Heart left ventricle (tissue), 16 donors: ENCODE results near the gene AQP6. TPM values are rescaled to one million over a fixed set of nuclear protein-coding genes. Genes with fewer than 3 reads are reported as not detected.
A peak's percentile ranks its signal among the peaks of the same experiment; 100 is the strongest.

Source experiments
- ATAC-seq, 4 donors: fragments of 200-7000 bp; cut with Tn5 transposase; one replicate each; pipeline ENCODE4 v1.9.1; 2020 to 2022; ENCODE audit warnings: moderate library complexity in 4 of 4, mild to moderate bottlenecking in 3 of 4, moderate number of reproducible peaks in 1 of 4
- DNase-seq, 5 donors: peaks; one replicate each; pipeline ENCODE4 v3.0.0-alpha.2; 2020
- H3K27ac ChIP-seq, 12 donors: fragments of 200-600 bp; sonication (generic) in 4 of 12; one replicate each; pipeline versions ENCODE4 v1.5.0 to v1.8.0; 2016 to 2022; ENCODE audit warnings: mild to moderate bottlenecking in 2 of 12
- H3K27me3 ChIP-seq, 9 donors: fragments of 200-600 bp; sonication (generic) in 2 of 9; one replicate each; pipeline versions ENCODE4 v1.5.1 to v1.8.0; 2016 to 2022; ENCODE audit warnings: mild to moderate bottlenecking in 3 of 9
- H3K36me3 ChIP-seq, 9 donors: fragments of 200-600 bp; sonication (generic) in 2 of 9; one replicate each; pipeline versions ENCODE4 v1.5.0 to v1.8.0; 2018 to 2022; ENCODE audit warnings: mild to moderate bottlenecking in 2 of 9
- H3K4me1 ChIP-seq, 12 donors: fragments of 200-600 bp; sonication (generic) in 4 of 12; one replicate each; pipeline versions ENCODE4 v1.5.0 to v1.8.0; 2016 to 2022; ENCODE audit warnings: mild to moderate bottlenecking in 3 of 12
- H3K4me3 ChIP-seq, 12 donors: fragments of 200-600 bp; sonication (generic) in 4 of 12; one replicate each; pipeline versions ENCODE4 v1.5.0 to v1.8.0; 2017 to 2022; ENCODE audit warnings: mild to moderate bottlenecking in 9 of 12, moderate library complexity in 4 of 12
- H3K9me3 ChIP-seq, 12 donors: fragments of 200-600 bp; sonication (generic) in 4 of 12; one replicate each; pipeline versions ENCODE4 v1.5.0 to v1.8.0; 2016 to 2022; ENCODE audit warnings: mild to moderate bottlenecking in 1 of 12
- CTCF ChIP-seq, 12 donors: fragments of 200-600 bp; sonication (generic) in 4 of 12; IDR thresholded peaks; one replicate each; pipeline versions ENCODE4 v1.5.0 to v1.8.0; 2018 to 2022; ENCODE audit warnings: antibody characterized with exemption in 12 of 12, mild to moderate bottlenecking in 5 of 12
- POLR2A ChIP-seq, 2 donors: fragments of 450-650 bp; IDR thresholded peaks; one replicate each; pipeline ENCODE4 v1.6.1; 2017; ENCODE audit warnings: antibody characterized with exemption in 2 of 2, mild to moderate bottlenecking in 2 of 2, moderate library complexity in 2 of 2
- WGBS, 4 donors: extraction: QIAGEN DNeasy Blood & Tissue Kit in 2 of 4; methylation state at CpG; one replicate each; pipeline versions ENCODE4 v1.1.5 to v1.1.7; 2013 to 2018; 5-methylcytosine and 5-hydroxymethylcytosine counted together
- intact Hi-C, 10 donors: fragments of 100-400 bp; cut with DNase I; formaldehyde crosslinking; loops; one replicate each; pipeline versions ENCODE4 v1.11.1 to v1.14.2; 2022
- polyA plus RNA-seq, 2 donors: library from polyadenylated mRNA; stranded (reverse); fragments of 200-250 nt; gene quantifications; one replicate each; pipeline ENCODE4 v1.2.3, GENCODE V29; 2013
- total RNA-seq, 9 donors: library from RNA; depleted of rRNA in 2 of 9; stranded (reverse); fragments of >200 nt in 2 of 9; fragmentation: NEBNext Ultra II Directional in 3 of 9; extraction: Animal tissue kit (Norgen Biotek cat#: 25700) in 3 of 9; gene quantifications; one replicate each; pipeline versions ENCODE4 v1.1.0 to v1.2.4, GENCODE V29; 2016 to 2023
- donor health status: ischemic (EF 13 %, LVEDD 7.1; RV severe dilation, severe dysfunction).
- donor health status: healthy with polysubstance abuse.
- donor health status: DM: no; HTN: yes; CAD: no.
- donor health status: DM: no; HTN: no; CAD: no.
- donor health status: ischemic (EF 25% LVEDD 6.9; RV normal size, moderate dysfunction).
- donor health status: ischemic (EF 25% LVEDD 5.7; RV mildly dilated, moderate dysfunction).
- donor health status: healthy.
- donor health status: DM: yes; HTN: yes; CAD: no.
- donor health status: ischemic (EF 35%, LVEDD 5.7; RV mildly dilated, moderate dysfunction).
- donor health status: nonischemic (EF 11% LVEDD 7.7; RV severe dilation, severe dysfunction).
- donor health status: DM: yes; HTN: yes; CAD: no.
- donor health status: PGD.
- donor health status: ischemic (EF 29% LVEDD 5.4; RV normal size, mild dysfunction).
- donor health status: nonischemic (EF 23%, LVEDD 6.1; RV moderate dilation, normal function).

Gene AQP6
- total and polyA plus RNA-seq, 11 donors = 0.04 TPM; not detected in 9

- TF ChIP-seq CTCF (IDR thresholded peaks at IDR 0.05) (no peak), POLR2A (IDR thresholded peaks at IDR 0.05) (no peak)
- intact Hi-C loops = loop anchor here in 2 of 10 donors (5.0 to 10.0 kb wide), 2 partner anchors 69 to 76 kb away; no protein-coding TSS in a partner anchor
Observed at GRCh38 chr12:49943625-49943960, 29.2 kb upstream of the AQP6 start.

GRCh38 chr12:49944046-49944445 lies 28.7 kb upstream of the AQP6 start:
- DNase-seq (no peak), ATAC-seq (no peak)
- Histone ChIP-seq H3K4me1 (peaks cover 0 to 12% (median 5%) of the 10 kb centered on the region in 12 donors), H3K9me3 (no peaks in the 10 kb centered on the region), H3K36me3 (no peaks in the 10 kb centered on the region), H3K27me3 (no peaks in the 10 kb centered on the region), H3K4me3 (no peak overlapping the region), H3K27ac (no peak overlapping the region)
- intact Hi-C loops = loop anchor here in 3 of 10 donors (2.0 to 10.0 kb wide), 3 partner anchors 69 to 77 kb away; no protein-coding TSS in a partner anchor
- TF ChIP-seq CTCF (IDR thresholded peaks at IDR 0.05) (no peak), POLR2A (IDR thresholded peaks at IDR 0.05) (no peak)
- WGBS, 4 donors = 87 to 94% (median 93%) methylated on average over 5 of the region's 5 CpGs

More at GRCh38 chr12:49943625-49943960, 29.2 kb upstream of the AQP6 start:
- no peaks in the 10 kb centered on the region for H3K36me3 ChIP-seq
- no peaks in the 10 kb centered on the region for H3K9me3 ChIP-seq
- no peak overlapping the region for H3K4me3 ChIP-seq
- no peak for DNase-seq
- peaks cover 0 to 12% (median 5%) of the 10 kb centered on the region in 12 donors for H3K4me1 ChIP-seq
- no peaks in the 10 kb centered on the region for H3K27me3 ChIP-seq
- no peak for ATAC-seq
- H3K27ac ChIP-seq = no peak overlapping the region
- 73 to 100% (median 89%) methylated on average over 1 of the region's 1 CpG for WGBS, 4 donors

GRCh38 chr12:49944718-49945117 lies 28.0 kb upstream of the AQP6 start:
- TF ChIP-seq POLR2A (IDR thresholded peaks at IDR 0.05) (no peak), CTCF (IDR thresholded peaks at IDR 0.05) (no peak)
- Histone ChIP-seq H3K27ac (no peak overlapping the region), H3K9me3 (no peaks in the 10 kb centered on the region), H3K27me3 (no peaks in the 10 kb centered on the region), H3K4me3 (peak overlapping the region in 1 of 12 donors; percentile 49), H3K36me3 (no peaks in the 10 kb centered on the region), H3K4me1 (peaks cover 0 to 13% (median 5%) of the 10 kb centered on the region in 12 donors)
- intact Hi-C loops = loop anchor here in 7 of 10 donors (1.0 to 10.0 kb wide), 4 partner anchors 70 to 77 kb away; no protein-coding TSS in a partner anchor
- no peak for DNase-seq
- WGBS, 4 donors = 87 to 97% (median 92%) methylated on average over 3 of the region's 3 CpGs
- no peak for ATAC-seq

- H3K4me3 ChIP-seq = peak overlapping the region in 9 of 12 donors; percentile 19 to 51 (median 39)
- ATAC-seq (peak; percentile 92 to 97 (median 96)), DNase-seq (peak; percentile 73 to 92 (median 85))
- peak overlapping the region in 6 of 12 donors; percentile 18 to 63 (median 45) for H3K27ac ChIP-seq
- no peak for TF ChIP-seq POLR2A (IDR thresholded peaks at IDR 0.05)
- TF ChIP-seq CTCF (IDR thresholded peaks at IDR 0.05) = peak; percentile 86 to 98 (median 90)
- 9 to 16% (median 13%) methylated on average over 28 of the region's 28 CpGs for WGBS, 4 donors
- H3K4me1 ChIP-seq = peaks cover 0 to 13% (median 5%) of the 10 kb centered on the region in 12 donors
- intact Hi-C loops = loop anchor here in 6 of 10 donors (1.0 to 10.0 kb wide), 4 partner anchors 71 to 78 kb away; no protein-coding TSS in a partner anchor
- no peaks in the 10 kb centered on the region for H3K9me3 ChIP-seq
- no peaks in the 10 kb centered on the region for H3K36me3 ChIP-seq
- peaks cover 0 to 2% (median 0%) of the 10 kb centered on the region in 9 donors for H3K27me3 ChIP-seq
Observed at GRCh38 chr12:49945394-49946080, 27.2 kb upstream of the AQP6 start.
